Loucy (cell line): ENCODE results near the gene HADHB.

ENCODE experiments used
- H2AFZ ChIP-seq: fragments of 200-600 bp; sonication (generic); 2 replicates; pipeline ENCODE4 v1.6.0; 2016; ENCODE audit warnings: antibody characterized with exemption, mild to moderate bottlenecking, low read length, moderate library complexity
- H3F3A ChIP-seq: fragments of 200-600 bp; 2 replicates; pipeline ENCODE4 v1.6.0; 2016; ENCODE audit warnings: antibody characterized with exemption, low read depth, mild to moderate bottlenecking
- H3K27me3 ChIP-seq: fragments of 200-600 bp; sonication (generic); 2 replicates; pipeline ENCODE4 v1.6.1; 2014; ENCODE audit warnings: low read length, mild to moderate bottlenecking; ENCODE audit not compliant: insufficient read depth, poor library complexity, severe bottlenecking
- H3K36me3 ChIP-seq: fragments of 200-600 bp; sonication (generic); 2 replicates; pipeline ENCODE4 v1.6.1; 2016; ENCODE audit warnings: low read length; ENCODE audit not compliant: insufficient read depth
- H3K4me1 ChIP-seq: fragments of 200-600 bp; sonication (generic); 2 replicates; pipeline ENCODE4 v1.5.1; 2014; ENCODE audit warnings: low read length, mild to moderate bottlenecking; ENCODE audit not compliant: insufficient read depth, poor library complexity, severe bottlenecking
- H3K4me2 ChIP-seq: fragments of 200-600 bp; sonication (generic); 2 replicates; pipeline ENCODE4 v1.6.0; 2014; ENCODE audit warnings: antibody characterized with exemption, low read length, low read depth, mild to moderate bottlenecking; ENCODE audit not compliant: poor library complexity, severe bottlenecking
- H3K4me3 ChIP-seq: fragments of 200-600 bp; sonication (generic); 2 replicates; pipeline ENCODE4 v1.5.1; 2014; ENCODE audit warnings: low read length, mild to moderate bottlenecking, mixed read lengths; ENCODE audit not compliant: poor library complexity, severe bottlenecking
- H3K79me2 ChIP-seq: fragments of 200-600 bp; sonication (generic); 2 replicates; pipeline ENCODE4 v1.6.1; 2014; ENCODE audit warnings: low read length; ENCODE audit not compliant: insufficient read depth
- H3K9ac ChIP-seq: fragments of 200-600 bp; sonication (generic); 2 replicates; pipeline ENCODE4 v1.6.0; 2014; ENCODE audit warnings: mild to moderate bottlenecking, low read depth, low read length, moderate library complexity; ENCODE audit not compliant: poor library complexity, severe bottlenecking
- H3K9me2 ChIP-seq: fragments of 200-600 bp; sonication (generic); replicated peaks from 2 replicates; pipeline ENCODE4 v1.6.1; 2016; ENCODE audit warnings: low read depth, low read length, mixed read lengths
- H3K9me3 ChIP-seq: fragments of 200-600 bp; sonication (generic); 2 replicates; pipeline ENCODE4 v1.6.1; 2014; ENCODE audit warnings: mild to moderate bottlenecking, antibody characterized with exemption, low read length, low read depth; ENCODE audit not compliant: insufficient read depth
- H4K20me1 ChIP-seq: fragments of 200-600 bp; sonication (generic); 2 replicates; pipeline ENCODE4 v1.6.0; 2014; ENCODE audit warnings: antibody characterized with exemption, low read length, mild to moderate bottlenecking; ENCODE audit not compliant: insufficient read depth, poor library complexity, severe bottlenecking
- CTCF ChIP-seq: fragments of 200-600 bp; sonication (generic); conservative IDR thresholded peaks from 2 replicates; pipeline ENCODE4 v1.5.1; 2014; ENCODE audit warnings: mild to moderate bottlenecking, antibody characterized with exemption, low read length
- EZH2phosphoT487 ChIP-seq: fragments of 200-600 bp; IDR thresholded peaks from 2 replicates; pipeline ENCODE4 v1.6.1; 2018; ENCODE audit warnings: antibody characterized with exemption, mild to moderate bottlenecking, moderate library complexity, borderline replicate concordance

The HADHB gene

DNA sequence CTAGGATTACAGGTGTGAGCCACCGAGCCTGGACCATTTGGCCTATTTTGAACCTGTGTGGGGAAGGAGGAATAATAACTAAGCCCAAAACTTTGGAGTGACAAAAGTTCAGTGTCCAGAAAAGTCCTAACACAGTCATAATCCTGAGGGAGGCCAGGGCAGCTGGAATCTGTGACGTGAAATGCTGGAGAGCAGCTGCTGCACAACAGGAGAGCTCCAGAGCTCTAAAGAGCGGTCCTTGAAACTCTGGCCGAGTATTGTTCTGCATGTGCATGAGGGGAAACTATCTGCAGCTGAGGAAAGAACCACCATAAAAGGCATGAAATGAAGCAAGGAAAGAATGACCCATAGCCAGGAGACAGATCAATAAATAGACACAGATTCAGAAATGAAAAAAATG is 28.2 kb upstream of the HADHB start:
- no peaks in the 10 kb centered on the region for H3K4me1 ChIP-seq
- H3K9me2 ChIP-seq = no peaks in the 10 kb centered on the region
- TF ChIP-seq CTCF (no peak), EZH2phosphoT487 (no peak)
- H3K9me3 ChIP-seq = no peaks in the 10 kb centered on the region
- H3K4me3 ChIP-seq = no peak overlapping the region
- no peaks in the 10 kb centered on the region for H4K20me1 ChIP-seq
- H3K27me3 ChIP-seq = no peaks in the 10 kb centered on the region
- no peaks in the 10 kb centered on the region for H3F3A ChIP-seq
- H3K9ac ChIP-seq = no peak overlapping the region
- no peak overlapping the region for H3K4me2 ChIP-seq
- H3K36me3 ChIP-seq = peaks cover 78% of the 10 kb centered on the region
- no peaks in the 10 kb centered on the region for H3K79me2 ChIP-seq
- no peak overlapping the region for H2AFZ ChIP-seq

GRCh38 chr2:26217720-26218119 is 27.0 kb upstream of the HADHB start:
- no peaks in the 10 kb centered on the region for H3K9me2 ChIP-seq
- H2AFZ ChIP-seq = no peak overlapping the region
- TF ChIP-seq EZH2phosphoT487 (no peak), CTCF (no peak)
- H3K36me3 ChIP-seq = peaks cover 73% of the 10 kb centered on the region
- H3F3A ChIP-seq = no peaks in the 10 kb centered on the region
- H3K4me1 ChIP-seq = no peaks in the 10 kb centered on the region
- H3K9me3 ChIP-seq = no peaks in the 10 kb centered on the region
- H3K9ac ChIP-seq = no peak overlapping the region
- no peaks in the 10 kb centered on the region for H3K79me2 ChIP-seq
- H3K4me2 ChIP-seq = no peak overlapping the region
- H3K27me3 ChIP-seq = no peaks in the 10 kb centered on the region
- H3K4me3 ChIP-seq = no peak overlapping the region
- no peaks in the 10 kb centered on the region for H4K20me1 ChIP-seq

- Histone ChIP-seq H3K4me3 (no peak overlapping the region), H3K9ac (no peak overlapping the region), H3K4me1 (no peaks in the 10 kb centered on the region), H3K4me2 (no peak overlapping the region), H3K9me3 (no peaks in the 10 kb centered on the region), H3F3A (no peaks in the 10 kb centered on the region), H3K27me3 (no peaks in the 10 kb centered on the region), H4K20me1 (no peaks in the 10 kb centered on the region), H3K79me2 (no peaks in the 10 kb centered on the region), H3K9me2 (no peaks in the 10 kb centered on the region), H2AFZ (no peak overlapping the region), H3K36me3 (peaks cover 58% of the 10 kb centered on the region; the same call in 1 of the 2 replicates)
- TF ChIP-seq CTCF = no peak
These were observed 21.7 kb upstream of the HADHB start for GRCh38 chr2:26223018-26223417.
